WTC11 (cell line): ENCODE results near the gene BMP5. TPM values are rescaled to one million over a fixed set of nuclear protein-coding genes. Genes with fewer than 3 reads are reported as not detected.

ENCODE experiments used
- ATAC-seq: fragments of 200-7000 bp; cut with Tn5 transposase; 2 replicates; pipeline ENCODE4 v1.10.0; 2021; ENCODE audit warnings: mild to moderate bottlenecking, moderate library complexity
- CTCF ChIA-PET: fragments of 300-600 bp; sonication (Branson Sonifier 250); formaldehyde crosslinking; loops from one replicate; lab custom pipeline; 2021; ENCODE audit warnings: antibody characterized with exemption; lab: Charles Lee
- POLR2A ChIA-PET: fragments of 350-600 bp; sonication (Branson Sonifier 250); formaldehyde crosslinking; loops from one replicate; lab custom pipeline; 2021; ENCODE audit warnings: antibody characterized with exemption; lab: Charles Lee
- DNase-seq: peaks from one replicate; pipeline ENCODE4 v3.0.0; 2021; ENCODE audit warnings: low spot score
- H3K27ac Mint-ChIP-seq: 2 replicates; pipeline ENCODE4 v1.8.0; 2021; ENCODE audit warnings: mixed read lengths
- H3K27me3 Mint-ChIP-seq: 2 replicates; pipeline ENCODE4 v1.8.0; 2021; ENCODE audit warnings: low read depth, mild to moderate bottlenecking, moderate library complexity, mixed read lengths
- H3K36me3 Mint-ChIP-seq: 2 replicates; pipeline ENCODE4 v1.8.0; 2021; ENCODE audit warnings: mixed read lengths
- H3K4me1 Mint-ChIP-seq: 2 replicates; pipeline ENCODE4 v1.8.0; 2022; ENCODE audit warnings: mixed read lengths
- H3K4me3 Mint-ChIP-seq: 2 replicates; pipeline ENCODE4 v1.8.0; 2021; ENCODE audit warnings: mild to moderate bottlenecking, moderate library complexity, mixed read lengths
- H3K9me3 Mint-ChIP-seq: 2 replicates; pipeline ENCODE4 v1.8.0; 2021; ENCODE audit warnings: mixed read lengths
- CBFB ChIP-seq: sonication (generic); formaldehyde crosslinking; IDR thresholded peaks from 2 replicates; pipeline ENCODE4 v1.8.1; 2022; ENCODE audit warnings: mild to moderate bottlenecking, low read depth, missing genetic modification reagents
- ESRRA ChIP-seq: sonication (generic); formaldehyde crosslinking; IDR thresholded peaks from 2 replicates; pipeline ENCODE4 v1.8.1; 2022; ENCODE audit warnings: mild to moderate bottlenecking, missing genetic modification reagents, borderline replicate concordance
- FOXK1 ChIP-seq: sonication (generic); formaldehyde crosslinking; IDR thresholded peaks from 2 replicates; pipeline ENCODE4 v1.8.0; 2022; ENCODE audit warnings: mild to moderate bottlenecking, moderate library complexity, missing genetic modification reagents
- HMGA2 ChIP-seq: fragments of 250-450 bp; sonication (Bioruptor Pico); IDR thresholded peaks from 2 replicates; pipeline ENCODE4 v1.4.0; 2021; ENCODE audit warnings: mild to moderate bottlenecking, moderate library complexity
- MXD4 ChIP-seq: fragments of 250-450 bp; sonication (Bioruptor Pico); IDR thresholded peaks from 2 replicates; pipeline ENCODE4 v1.8.0; 2021; ENCODE audit warnings: mild to moderate bottlenecking, moderate library complexity, borderline replicate concordance
- NR1H2 ChIP-seq: sonication (generic); formaldehyde crosslinking; IDR thresholded peaks from 2 replicates; pipeline ENCODE4 v1.9.0; 2021; ENCODE audit warnings: mild to moderate bottlenecking, moderate library complexity, missing genetic modification reagents
- SMAD4 ChIP-seq: sonication (generic); formaldehyde crosslinking; IDR thresholded peaks from 2 replicates; pipeline ENCODE4 v1.8.0; 2022; ENCODE audit warnings: mild to moderate bottlenecking, missing genetic modification reagents
- TEAD4 ChIP-seq: sonication (generic); formaldehyde crosslinking; IDR thresholded peaks from 2 replicates; pipeline ENCODE4 v1.8.0; 2022; ENCODE audit warnings: mild to moderate bottlenecking, missing genetic modification reagents
- TP53 ChIP-seq: sonication (generic); formaldehyde crosslinking; IDR thresholded peaks from 2 replicates; pipeline ENCODE4 v1.8.1; 2023; ENCODE audit warnings: mild to moderate bottlenecking, missing genetic modification reagents
- ZNF416 ChIP-seq: fragments of 250-450 bp; sonication (Bioruptor Pico); IDR thresholded peaks from 2 replicates; pipeline ENCODE4 v1.9.0; 2021; ENCODE audit warnings: mild to moderate bottlenecking, inconsistent platforms
- ZNF423 ChIP-seq: fragments of 250-450 bp; sonication (Bioruptor Pico); IDR thresholded peaks from 2 replicates; pipeline ENCODE4 v2.1.2; 2022; ENCODE audit warnings: mild to moderate bottlenecking, moderate library complexity
- total RNA-seq: library from RNA; stranded (reverse); gene quantifications from 3 replicates; pipeline ENCODE4 v1.2.3, GENCODE V29; 2021
- TF ChIP-seq, protein P1 (sequence below): sonication (generic); formaldehyde crosslinking; IDR thresholded peaks from 2 replicates; pipeline ENCODE4 v1.8.1; 2023; ENCODE audit warnings: mild to moderate bottlenecking, missing genetic modification reagents, moderate library complexity
- TF ChIP-seq, protein P2 (sequence below): sonication (generic); formaldehyde crosslinking; IDR thresholded peaks from 2 replicates; pipeline ENCODE4 v1.8.0; 2023; ENCODE audit warnings: mild to moderate bottlenecking, missing genetic modification reagents
- TF ChIP-seq, protein P3 (sequence below): fragments of 250-450 bp; sonication (Bioruptor Pico); IDR thresholded peaks from 2 replicates; pipeline ENCODE4 v1.9.0; 2021; ENCODE audit warnings: mild to moderate bottlenecking
- TF ChIP-seq, protein P4 (sequence below): sonication (generic); formaldehyde crosslinking; IDR thresholded peaks from 2 replicates; pipeline ENCODE4 v1.8.1; 2022; ENCODE audit warnings: missing genetic modification reagents, borderline replicate concordance
- TF ChIP-seq, protein P5 (sequence below): sonication (generic); formaldehyde crosslinking; IDR thresholded peaks from 2 replicates; pipeline ENCODE4 v1.8.1; 2023; ENCODE audit warnings: mild to moderate bottlenecking, missing genetic modification reagents
- TF ChIP-seq, protein P6 (sequence below): sonication (generic); formaldehyde crosslinking; IDR thresholded peaks from 2 replicates; pipeline ENCODE4 v1.8.1; 2023; ENCODE audit warnings: mild to moderate bottlenecking, missing genetic modification reagents, moderate library complexity
- TF ChIP-seq, protein P7 (sequence below): sonication (generic); formaldehyde crosslinking; IDR thresholded peaks from 2 replicates; pipeline ENCODE4 v1.8.1; 2023; ENCODE audit warnings: mild to moderate bottlenecking, missing genetic modification reagents, borderline replicate concordance

The BMP5 gene
- total RNA-seq, 1 experiment from 2014 or later, result not detected

DNA sequence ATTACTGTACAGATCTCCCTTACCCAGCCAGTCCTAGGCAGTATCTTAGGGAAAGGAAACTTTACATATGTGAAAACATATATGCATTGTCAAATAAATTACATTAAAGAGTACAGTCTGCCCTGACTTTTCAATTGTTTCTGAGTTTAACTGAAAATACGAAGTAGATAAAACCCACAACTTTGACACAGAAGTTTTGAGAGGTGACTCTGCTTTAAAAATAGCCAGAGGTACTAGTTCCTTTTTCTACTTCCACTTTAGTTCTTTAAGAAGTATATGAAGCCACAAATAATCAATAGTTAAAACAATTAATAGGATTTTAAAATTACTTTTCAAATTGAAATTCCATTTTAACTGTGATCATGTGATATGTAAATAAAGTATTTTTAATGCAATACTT, 62.9 kb downstream of the BMP5 start:
- Mint-ChIP-seq H3K27me3 (no peaks in the 10 kb centered on the region), H3K4me3 (no peak overlapping the region), H3K36me3 (no peaks in the 10 kb centered on the region), H3K9me3 (peaks cover 8% of the 10 kb centered on the region), H3K27ac (no peak overlapping the region), H3K4me1 (no peaks in the 10 kb centered on the region)
- TF ChIP-seq, protein P1, sequence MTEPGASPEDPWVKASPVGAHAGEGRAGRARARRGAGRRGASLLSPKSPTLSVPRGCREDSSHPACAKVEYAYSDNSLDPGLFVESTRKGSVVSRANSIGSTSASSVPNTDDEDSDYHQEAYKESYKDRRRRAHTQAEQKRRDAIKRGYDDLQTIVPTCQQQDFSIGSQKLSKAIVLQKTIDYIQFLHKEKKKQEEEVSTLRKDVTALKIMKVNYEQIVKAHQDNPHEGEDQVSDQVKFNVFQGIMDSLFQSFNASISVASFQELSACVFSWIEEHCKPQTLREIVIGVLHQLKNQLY (CRISPR knock-in tag), result no peak
- TF ChIP-seq, protein P2, sequence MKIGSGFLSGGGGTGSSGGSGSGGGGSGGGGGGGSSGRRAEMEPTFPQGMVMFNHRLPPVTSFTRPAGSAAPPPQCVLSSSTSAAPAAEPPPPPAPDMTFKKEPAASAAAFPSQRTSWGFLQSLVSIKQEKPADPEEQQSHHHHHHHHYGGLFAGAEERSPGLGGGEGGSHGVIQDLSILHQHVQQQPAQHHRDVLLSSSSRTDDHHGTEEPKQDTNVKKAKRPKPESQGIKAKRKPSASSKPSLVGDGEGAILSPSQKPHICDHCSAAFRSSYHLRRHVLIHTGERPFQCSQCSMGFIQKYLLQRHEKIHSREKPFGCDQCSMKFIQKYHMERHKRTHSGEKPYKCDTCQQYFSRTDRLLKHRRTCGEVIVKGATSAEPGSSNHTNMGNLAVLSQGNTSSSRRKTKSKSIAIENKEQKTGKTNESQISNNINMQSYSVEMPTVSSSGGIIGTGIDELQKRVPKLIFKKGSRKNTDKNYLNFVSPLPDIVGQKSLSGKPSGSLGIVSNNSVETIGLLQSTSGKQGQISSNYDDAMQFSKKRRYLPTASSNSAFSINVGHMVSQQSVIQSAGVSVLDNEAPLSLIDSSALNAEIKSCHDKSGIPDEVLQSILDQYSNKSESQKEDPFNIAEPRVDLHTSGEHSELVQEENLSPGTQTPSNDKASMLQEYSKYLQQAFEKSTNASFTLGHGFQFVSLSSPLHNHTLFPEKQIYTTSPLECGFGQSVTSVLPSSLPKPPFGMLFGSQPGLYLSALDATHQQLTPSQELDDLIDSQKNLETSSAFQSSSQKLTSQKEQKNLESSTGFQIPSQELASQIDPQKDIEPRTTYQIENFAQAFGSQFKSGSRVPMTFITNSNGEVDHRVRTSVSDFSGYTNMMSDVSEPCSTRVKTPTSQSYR (CRISPR knock-in tag), result no peak
- TF ChIP-seq NR1H2 (CRISPR knock-in tag), result no peak
- ChIA-PET CTCF (no interaction called here), POLR2A (no interaction called here)
- ATAC-seq, result no peak
- DNase-seq, result no peak

DNA sequence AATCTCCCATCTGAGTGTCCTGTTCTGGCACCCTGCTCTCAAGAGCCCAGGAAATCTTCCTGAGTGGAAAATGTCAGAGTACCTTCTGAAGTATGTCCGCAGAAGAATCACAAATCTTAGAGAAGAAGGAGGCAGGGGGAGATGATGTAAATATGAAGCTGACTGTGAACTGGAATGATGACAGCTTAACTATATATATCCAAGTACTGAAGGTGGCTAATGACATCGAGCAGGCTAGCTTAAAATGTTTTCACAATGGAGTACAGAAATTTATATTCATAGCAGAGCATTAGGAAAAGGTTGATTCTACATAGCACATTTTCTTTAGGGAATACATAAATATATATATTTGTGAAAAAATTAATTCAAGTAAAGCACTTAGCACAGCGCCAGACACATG, 64.3 kb downstream of the BMP5 start:
- Mint-ChIP-seq H3K27ac (no peak overlapping the region), H3K36me3 (no peaks in the 10 kb centered on the region), H3K4me3 (no peak overlapping the region), H3K27me3 (no peaks in the 10 kb centered on the region), H3K4me1 (no peaks in the 10 kb centered on the region), H3K9me3 (peaks cover 11% of the 10 kb centered on the region)
- DNase-seq (no peak), ATAC-seq (no peak)
- ChIA-PET POLR2A (interaction anchor here (0.6 kb wide), 1 partner anchor 637 kb away, joined by 6 read pairs; the partner anchor contains the start of gene HCRTR2), CTCF (no interaction called here)
- TF ChIP-seq HMGA2 (no peak), CBFB (no peak), MXD4 (no peak), SMAD4 (CRISPR knock-in tag) (no peak), TP53 (CRISPR knock-in tag) (no peak), FOXK1 (CRISPR knock-in tag) (no peak), ZNF416 (CRISPR knock-in tag) (no peak)
- TF ChIP-seq, protein P3, sequence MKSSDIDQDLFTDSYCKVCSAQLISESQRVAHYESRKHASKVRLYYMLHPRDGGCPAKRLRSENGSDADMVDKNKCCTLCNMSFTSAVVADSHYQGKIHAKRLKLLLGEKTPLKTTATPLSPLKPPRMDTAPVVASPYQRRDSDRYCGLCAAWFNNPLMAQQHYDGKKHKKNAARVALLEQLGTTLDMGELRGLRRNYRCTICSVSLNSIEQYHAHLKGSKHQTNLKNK (CRISPR knock-in tag), result no peak
- TF ChIP-seq, protein P4, sequence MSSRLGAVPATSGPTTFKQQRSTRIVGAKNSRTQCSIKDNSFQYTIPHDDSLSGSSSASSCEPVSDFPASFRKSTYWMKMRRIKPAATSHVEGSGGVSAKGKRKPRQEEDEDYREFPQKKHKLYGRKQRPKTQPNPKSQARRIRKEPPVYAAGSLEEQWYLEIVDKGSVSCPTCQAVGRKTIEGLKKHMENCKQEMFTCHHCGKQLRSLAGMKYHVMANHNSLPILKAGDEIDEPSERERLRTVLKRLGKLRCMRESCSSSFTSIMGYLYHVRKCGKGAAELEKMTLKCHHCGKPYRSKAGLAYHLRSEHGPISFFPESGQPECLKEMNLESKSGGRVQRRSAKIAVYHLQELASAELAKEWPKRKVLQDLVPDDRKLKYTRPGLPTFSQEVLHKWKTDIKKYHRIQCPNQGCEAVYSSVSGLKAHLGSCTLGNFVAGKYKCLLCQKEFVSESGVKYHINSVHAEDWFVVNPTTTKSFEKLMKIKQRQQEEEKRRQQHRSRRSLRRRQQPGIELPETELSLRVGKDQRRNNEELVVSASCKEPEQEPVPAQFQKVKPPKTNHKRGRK (CRISPR knock-in tag), result no peak
- TF ChIP-seq, protein P5, sequence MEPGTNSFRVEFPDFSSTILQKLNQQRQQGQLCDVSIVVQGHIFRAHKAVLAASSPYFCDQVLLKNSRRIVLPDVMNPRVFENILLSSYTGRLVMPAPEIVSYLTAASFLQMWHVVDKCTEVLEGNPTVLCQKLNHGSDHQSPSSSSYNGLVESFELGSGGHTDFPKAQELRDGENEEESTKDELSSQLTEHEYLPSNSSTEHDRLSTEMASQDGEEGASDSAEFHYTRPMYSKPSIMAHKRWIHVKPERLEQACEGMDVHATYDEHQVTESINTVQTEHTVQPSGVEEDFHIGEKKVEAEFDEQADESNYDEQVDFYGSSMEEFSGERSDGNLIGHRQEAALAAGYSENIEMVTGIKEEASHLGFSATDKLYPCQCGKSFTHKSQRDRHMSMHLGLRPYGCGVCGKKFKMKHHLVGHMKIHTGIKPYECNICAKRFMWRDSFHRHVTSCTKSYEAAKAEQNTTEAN (CRISPR knock-in tag), result no peak

DNA sequence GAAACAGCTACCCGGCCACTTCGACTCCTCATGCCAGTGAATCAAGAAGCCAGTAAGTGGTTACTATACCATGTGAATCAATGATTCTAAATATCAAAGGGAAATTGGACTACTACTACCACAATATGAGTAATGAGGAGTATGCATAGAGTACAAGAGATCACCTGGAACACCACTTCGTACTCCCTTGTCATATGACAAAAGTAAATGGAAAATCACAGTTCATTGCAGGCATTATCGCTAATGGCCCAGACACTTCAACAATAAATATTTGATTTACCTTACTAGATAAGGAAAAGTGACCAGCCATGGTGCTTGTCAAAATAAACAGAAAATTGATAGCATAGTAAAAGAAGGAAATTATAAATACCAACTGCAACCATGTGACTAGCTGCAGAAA, 73.1 kb downstream of the BMP5 start:
- no peaks in the 10 kb centered on the region for H3K27me3 Mint-ChIP-seq
- no peak overlapping the region for H3K27ac Mint-ChIP-seq
- POLR2A ChIA-PET, result no interaction called here
- CTCF ChIA-PET, result no interaction called here
- TF ChIP-seq, protein P6, sequence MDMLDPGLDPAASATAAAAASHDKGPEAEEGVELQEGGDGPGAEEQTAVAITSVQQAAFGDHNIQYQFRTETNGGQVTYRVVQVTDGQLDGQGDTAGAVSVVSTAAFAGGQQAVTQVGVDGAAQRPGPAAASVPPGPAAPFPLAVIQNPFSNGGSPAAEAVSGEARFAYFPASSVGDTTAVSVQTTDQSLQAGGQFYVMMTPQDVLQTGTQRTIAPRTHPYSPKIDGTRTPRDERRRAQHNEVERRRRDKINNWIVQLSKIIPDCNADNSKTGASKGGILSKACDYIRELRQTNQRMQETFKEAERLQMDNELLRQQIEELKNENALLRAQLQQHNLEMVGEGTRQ, result no peak
- TF ChIP-seq NR1H2 (CRISPR knock-in tag) (no peak), TEAD4 (CRISPR knock-in tag) (no peak), ZNF423 (CRISPR knock-in tag) (no peak), ESRRA (CRISPR knock-in tag) (no peak)
- TF ChIP-seq, protein P7, sequence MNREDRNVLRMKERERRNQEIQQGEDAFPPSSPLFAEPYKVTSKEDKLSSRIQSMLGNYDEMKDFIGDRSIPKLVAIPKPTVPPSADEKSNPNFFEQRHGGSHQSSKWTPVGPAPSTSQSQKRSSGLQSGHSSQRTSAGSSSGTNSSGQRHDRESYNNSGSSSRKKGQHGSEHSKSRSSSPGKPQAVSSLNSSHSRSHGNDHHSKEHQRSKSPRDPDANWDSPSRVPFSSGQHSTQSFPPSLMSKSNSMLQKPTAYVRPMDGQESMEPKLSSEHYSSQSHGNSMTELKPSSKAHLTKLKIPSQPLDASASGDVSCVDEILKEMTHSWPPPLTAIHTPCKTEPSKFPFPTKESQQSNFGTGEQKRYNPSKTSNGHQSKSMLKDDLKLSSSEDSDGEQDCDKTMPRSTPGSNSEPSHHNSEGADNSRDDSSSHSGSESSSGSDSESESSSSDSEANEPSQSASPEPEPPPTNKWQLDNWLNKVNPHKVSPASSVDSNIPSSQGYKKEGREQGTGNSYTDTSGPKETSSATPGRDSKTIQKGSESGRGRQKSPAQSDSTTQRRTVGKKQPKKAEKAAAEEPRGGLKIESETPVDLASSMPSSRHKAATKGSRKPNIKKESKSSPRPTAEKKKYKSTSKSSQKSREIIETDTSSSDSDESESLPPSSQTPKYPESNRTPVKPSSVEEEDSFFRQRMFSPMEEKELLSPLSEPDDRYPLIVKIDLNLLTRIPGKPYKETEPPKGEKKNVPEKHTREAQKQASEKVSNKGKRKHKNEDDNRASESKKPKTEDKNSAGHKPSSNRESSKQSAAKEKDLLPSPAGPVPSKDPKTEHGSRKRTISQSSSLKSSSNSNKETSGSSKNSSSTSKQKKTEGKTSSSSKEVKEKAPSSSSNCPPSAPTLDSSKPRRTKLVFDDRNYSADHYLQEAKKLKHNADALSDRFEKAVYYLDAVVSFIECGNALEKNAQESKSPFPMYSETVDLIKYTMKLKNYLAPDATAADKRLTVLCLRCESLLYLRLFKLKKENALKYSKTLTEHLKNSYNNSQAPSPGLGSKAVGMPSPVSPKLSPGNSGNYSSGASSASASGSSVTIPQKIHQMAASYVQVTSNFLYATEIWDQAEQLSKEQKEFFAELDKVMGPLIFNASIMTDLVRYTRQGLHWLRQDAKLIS (CRISPR knock-in tag), result no peak
- no peaks in the 10 kb centered on the region for H3K36me3 Mint-ChIP-seq
- no peak for DNase-seq
- no peak for ATAC-seq
- no peaks in the 10 kb centered on the region for H3K4me1 Mint-ChIP-seq
- peaks cover 25% of the 10 kb centered on the region for H3K9me3 Mint-ChIP-seq
- no peak overlapping the region for H3K4me3 Mint-ChIP-seq
